H9 (cell line): Measurements from ENCODE around the gene KANSL1L. TPM values are rescaled to one million over a fixed set of nuclear protein-coding genes. Genes with fewer than 3 reads are reported as not detected.

Experiments used
- DNase-seq: peaks from one replicate; pipeline ENCODE4 v3.0.0-alpha.2; 2017
- H2AFZ ChIP-seq: one replicate; pipeline ENCODE4 v1.6.1; 2013; ENCODE audit warnings: mild to moderate bottlenecking, low read length, control low read depth, moderate library complexity
- H2AK5ac ChIP-seq: 2 replicates; pipeline ENCODE4 v1.6.1; 2013; ENCODE audit warnings: low read length, control low read depth, mixed read lengths; ENCODE audit not compliant: insufficient read length
- H2BK120ac ChIP-seq: one replicate; pipeline ENCODE4 v1.6.1; 2013; ENCODE audit warnings: low read depth, mild to moderate bottlenecking, low read length, control low read depth, inconsistent platforms; ENCODE audit not compliant: poor library complexity, severe bottlenecking
- H2BK12ac ChIP-seq: 2 replicates; pipeline ENCODE4 v1.6.1; 2013; ENCODE audit warnings: low read length, control low read depth, mixed read lengths, low read depth; ENCODE audit not compliant: insufficient read length
- H2BK15ac ChIP-seq: 2 replicates; pipeline ENCODE4 v1.6.1; 2013; ENCODE audit warnings: low read depth, low read length, control low read depth
- H2BK20ac ChIP-seq: one replicate; pipeline ENCODE4 v1.6.1; 2013; ENCODE audit warnings: low read depth, mild to moderate bottlenecking, low read length, control low read depth, inconsistent platforms; ENCODE audit not compliant: poor library complexity, severe bottlenecking
- H2BK5ac ChIP-seq: 2 replicates; pipeline ENCODE4 v1.6.1; 2013; ENCODE audit warnings: low read length, control low read depth, mixed read lengths; ENCODE audit not compliant: insufficient read length
- H3K14ac ChIP-seq: 2 replicates; pipeline ENCODE4 v1.6.1; 2013; ENCODE audit warnings: low read length, control low read depth; ENCODE audit not compliant: insufficient read depth
- H3K18ac ChIP-seq: 2 replicates; pipeline ENCODE4 v1.6.1; 2013; ENCODE audit warnings: low read depth, mild to moderate bottlenecking, mixed read lengths, low read length, control low read depth; ENCODE audit not compliant: insufficient read length
- H3K23ac ChIP-seq: 2 replicates; pipeline ENCODE4 v1.6.1; 2013; ENCODE audit warnings: low read length, control low read depth, mixed read lengths, low read depth; ENCODE audit not compliant: insufficient read length
- H3K23me2 ChIP-seq: 2 replicates; pipeline ENCODE4 v1.6.1; 2013; ENCODE audit warnings: low read depth, mild to moderate bottlenecking, mixed read lengths, low read length, control low read depth; ENCODE audit not compliant: insufficient read length, poor library complexity, severe bottlenecking
- H3K27ac ChIP-seq: 2 replicates; pipeline ENCODE4 v1.5.1; 2013; ENCODE audit warnings: low read length, control low read depth, mixed read lengths, low read depth; ENCODE audit not compliant: insufficient read length
- H3K27me3 ChIP-seq: 2 replicates; pipeline ENCODE4 v1.6.1; 2013; ENCODE audit warnings: low read length, control low read depth, inconsistent platforms; ENCODE audit not compliant: insufficient read depth
- H3K4ac ChIP-seq: 2 replicates; pipeline ENCODE4 v1.6.1; 2013; ENCODE audit warnings: low read depth, mild to moderate bottlenecking, control low read depth, inconsistent platforms, low read length, moderate library complexity
- H3K4me1 ChIP-seq: 2 replicates; pipeline ENCODE4 v1.6.1; 2013; ENCODE audit warnings: low read length, control low read depth, inconsistent platforms; ENCODE audit not compliant: insufficient read depth
- H3K4me2 ChIP-seq: 2 replicates; pipeline ENCODE4 v1.6.1; 2013; ENCODE audit warnings: low read length, control low read depth, mixed read lengths; ENCODE audit not compliant: insufficient read length, insufficient read depth
- H3K56ac ChIP-seq: 2 replicates; pipeline ENCODE4 v1.6.1; 2013; ENCODE audit warnings: low read depth, mild to moderate bottlenecking, mixed read lengths, low read length, control low read depth; ENCODE audit not compliant: insufficient read length
- H3K79me1 ChIP-seq: 2 replicates; pipeline ENCODE4 v1.6.1; 2013; ENCODE audit warnings: low read depth, mild to moderate bottlenecking, moderate library complexity, low read length, control low read depth, inconsistent platforms; ENCODE audit not compliant: insufficient read depth, poor library complexity, severe bottlenecking
- H3K79me2 ChIP-seq: 2 replicates; pipeline ENCODE4 v1.6.1; 2013; ENCODE audit warnings: low read length, control low read depth, inconsistent platforms; ENCODE audit not compliant: insufficient read depth
- H3K9ac ChIP-seq: 2 replicates; pipeline ENCODE4 v1.6.1; 2013; ENCODE audit warnings: low read length, control low read depth, mixed read lengths; ENCODE audit not compliant: insufficient read length; ENCODE audit errors: extremely low read depth
- H3K9me3 ChIP-seq: one replicate; pipeline ENCODE4 v1.6.1; 2013; ENCODE audit warnings: low read depth, low read length, inconsistent platforms; ENCODE audit not compliant: control insufficient read depth
- H3T11ph ChIP-seq: one replicate; pipeline ENCODE4 v1.6.1; 2013; ENCODE audit warnings: mild to moderate bottlenecking, low read length, control low read depth, inconsistent platforms
- H4K20me1 ChIP-seq: one replicate; pipeline ENCODE4 v1.6.1; 2013; ENCODE audit not compliant: control insufficient read depth, insufficient read length, insufficient read depth
- H4K5ac ChIP-seq: 2 replicates; pipeline ENCODE4 v1.6.1; 2013; ENCODE audit warnings: low read depth, mild to moderate bottlenecking, mixed read lengths, low read length, control low read depth; ENCODE audit not compliant: insufficient read length
- H4K8ac ChIP-seq: replicated peaks from 2 replicates; pipeline ENCODE4 v1.6.1; 2013; ENCODE audit warnings: low read length, control low read depth, mixed read lengths, low read depth; ENCODE audit not compliant: insufficient read length
- H4K91ac ChIP-seq: 2 replicates; pipeline ENCODE4 v1.6.1; 2013; ENCODE audit warnings: low read depth, mild to moderate bottlenecking, moderate library complexity, mixed read lengths, low read length, control low read depth; ENCODE audit not compliant: insufficient read length
- H3K27ac Mint-ChIP-seq, 3 experiments: 2 replicates in 2 of 3; 3 replicates in 1 of 3; pipeline ENCODE4 v1.8.0; 2020 to 2021; ENCODE audit warnings: mixed read lengths in 3 of 3, mild to moderate bottlenecking in 1 of 3, moderate library complexity in 1 of 3
- H3K27me3 Mint-ChIP-seq: 2 replicates; pipeline ENCODE4 v1.8.0; 2021; ENCODE audit warnings: low read depth, mild to moderate bottlenecking, moderate library complexity, mixed read lengths
- H3K36me3 Mint-ChIP-seq, 3 experiments: 2 replicates in 2 of 3; 3 replicates in 1 of 3; pipeline ENCODE4 v1.8.0; 2020 to 2021; ENCODE audit warnings: low read depth in 3 of 3, mixed read lengths in 3 of 3; ENCODE audit not compliant: insufficient read depth in 1 of 3
- H3K4me1 Mint-ChIP-seq, 2 experiments: 2 replicates each; pipeline ENCODE4 v1.8.0; 2020; ENCODE audit warnings: mixed read lengths in 2 of 2
- H3K4me3 Mint-ChIP-seq, 2 experiments: 2 replicates in 1 of 2; 3 replicates in 1 of 2; pipeline ENCODE4 v1.8.0; 2020 to 2021; ENCODE audit warnings: mild to moderate bottlenecking in 2 of 2, mixed read lengths in 2 of 2, moderate library complexity in 1 of 2
- H3K9me3 Mint-ChIP-seq, 2 experiments: 2 replicates in 1 of 2; 3 replicates in 1 of 2; pipeline ENCODE4 v1.8.0; 2020; ENCODE audit warnings: mild to moderate bottlenecking in 2 of 2, mixed read lengths in 2 of 2, moderate library complexity in 1 of 2
- CTCF ChIP-seq: fragments of 200-600 bp; sonication (generic); conservative IDR thresholded peaks from 3 replicates; pipeline ENCODE4 v1.8.0; 2021; ENCODE audit warnings: antibody characterized with exemption, mild to moderate bottlenecking
- WGBS: extraction: QIAGEN DNeasy Blood & Tissue Kit; methylation state at CpG from one replicate; pipeline ENCODE4 v1.1.7; 2013; ENCODE audit warnings: missing lambda C conversion rate, low lambda C conversion rate, mixed read lengths; ENCODE audit not compliant: insufficient read length; ENCODE audit errors: extremely low coverage; 5-methylcytosine and 5-hydroxymethylcytosine counted together
- total RNA-seq: library from RNA; stranded (reverse); gene quantifications from 2 replicates; pipeline ENCODE4 v1.2.1, GENCODE V29; 2021

KANSL1L gene
- total RNA-seq, 1 experiment from 2014 or later = 8.2 TPM

GRCh38 chr2:210197720-210198119, 26.5 kb upstream of the KANSL1L start:
- TF ChIP-seq CTCF = no peak
- no peak overlapping the region for H3K27ac Mint-ChIP-seq
- no peak overlapping the region for H4K8ac ChIP-seq

More at GRCh38 chr2:210197720-210198119, 26.5 kb upstream of the KANSL1L start:
- Histone ChIP-seq H3K18ac (no peak overlapping the region), H2BK120ac (no peak overlapping the region), H3K14ac (no peak overlapping the region), H2AFZ (no peak overlapping the region), H3T11ph (no peak overlapping the region), H3K23me2 (no peaks in the 10 kb centered on the region), H2AK5ac (no peak overlapping the region), H4K5ac (no peak overlapping the region), H4K20me1 (no peaks in the 10 kb centered on the region), H3K4me2 (no peak overlapping the region), H2BK20ac (no peak overlapping the region), H3K27me3 (no peaks in the 10 kb centered on the region), H3K79me2 (no peaks in the 10 kb centered on the region), H3K56ac (no peak overlapping the region), H2BK15ac (no peak overlapping the region), H3K27ac (no peak overlapping the region), H3K23ac (no peak overlapping the region), H4K91ac (no peak overlapping the region), H3K79me1 (no peaks in the 10 kb centered on the region), H3K9ac (no peak overlapping the region), H2BK5ac (no peak overlapping the region), H2BK12ac (no peak overlapping the region), H3K4ac (no peak overlapping the region), H3K4me1 (no peaks in the 10 kb centered on the region), H3K9me3 (no peaks in the 10 kb centered on the region)
- Mint-ChIP-seq H3K9me3 (no peaks in the 10 kb centered on the region), H3K27me3 (no peaks in the 10 kb centered on the region), H3K4me3 (no peak overlapping the region), H3K36me3 (no peaks in the 10 kb centered on the region), H3K4me1 (peaks cover 0 to 3% of the 10 kb centered on the region in 2 experiments; a peak in 1 of 4 replicates)
- WGBS = no CpG with 5 or more reads among the region's 2 CpGs
- no peak for DNase-seq
